HEK293 (cell line): ENCODE measurements around the gene SLC7A14.

Experiments
- CTCF ChIA-PET: fragments of 350-600 bp; formaldehyde crosslinking; extraction: SDS; loops from one replicate; lab custom pipeline; 2021; ENCODE audit warnings: antibody characterized with exemption; lab: Yijun Ruan, JAX
- POLR2A ChIA-PET: fragments of 300-600 bp; formaldehyde crosslinking; extraction: SDS; loops from one replicate; lab custom pipeline; 2020; ENCODE audit warnings: antibody characterized with exemption, inconsistent platforms; lab: Yijun Ruan, JAX
- H3K27ac ChIP-seq: fragments of 200-500 bp; sonication (Bioruptor generic); 2 replicates; pipeline ENCODE4 v1.5.1; 2014; ENCODE audit warnings: low read depth, low read length, control low read depth, inconsistent platforms; ENCODE audit errors: extremely low read depth
- H3K36me3 ChIP-seq, 2 experiments: fragments of 200-500 bp in 1 of 2; sonication (Bioruptor generic) in 1 of 2; 1 replicate in 1 of 2; 2 replicates in 1 of 2; pipeline ENCODE4 v1.5.1; 2014 to 2017; ENCODE audit warnings: inconsistent platforms in 2 of 2, low read length in 2 of 2; ENCODE audit not compliant: control insufficient read depth in 2 of 2, insufficient read depth in 1 of 2
- H3K4me1 ChIP-seq: fragments of 200-500 bp; sonication (Bioruptor generic); 2 replicates; pipeline ENCODE4 v1.5.1; 2014; ENCODE audit warnings: mild to moderate bottlenecking, low read length, inconsistent platforms; ENCODE audit not compliant: control insufficient read depth, insufficient read depth
- H3K4me3 ChIP-seq: 2 replicates; pipeline ENCODE4 v1.5.1; 2011; ENCODE audit warnings: low read depth, mild to moderate bottlenecking, control low read depth, low read length, moderate library complexity
- H3K9me3 ChIP-seq: fragments of 200-500 bp; sonication (Bioruptor generic); 2 replicates; pipeline ENCODE4 v1.5.1; 2014; ENCODE audit warnings: low read depth, low read length, inconsistent platforms; ENCODE audit not compliant: control insufficient read depth, insufficient read depth
- BCL6B ChIP-seq: fragments of 450-650 bp; formaldehyde crosslinking; IDR thresholded peaks from 2 replicates; pipeline ENCODE4 v1.5.1; 2017; ENCODE audit warnings: missing biosample characterization, missing genetic modification characterization
- HOXC10 ChIP-seq: sonication (generic); formaldehyde crosslinking; IDR thresholded peaks from 2 replicates; pipeline ENCODE4 v1.8.1; 2023; ENCODE audit warnings: mild to moderate bottlenecking, missing genetic modification reagents
- KLF10 ChIP-seq: fragments of 450-650 bp; IDR thresholded peaks from 2 replicates; pipeline ENCODE4 v1.5.1; 2018; ENCODE audit warnings: missing biosample characterization, mild to moderate bottlenecking, missing genetic modification characterization
- KLF16 ChIP-seq: fragments of 450-650 bp; formaldehyde crosslinking; IDR thresholded peaks from 2 replicates; pipeline ENCODE4 v1.5.1; 2017; ENCODE audit warnings: missing biosample characterization, missing genetic modification characterization
- KLF9 ChIP-seq: fragments of 450-650 bp; formaldehyde crosslinking; IDR thresholded peaks from 2 replicates; pipeline ENCODE4 v1.5.1; 2016; ENCODE audit warnings: missing biosample characterization, missing genetic modification characterization, low read depth
- MEIS1 ChIP-seq: sonication (generic); formaldehyde crosslinking; IDR thresholded peaks from 2 replicates; pipeline ENCODE4 v1.8.1; 2022; ENCODE audit warnings: missing genetic modification reagents, mild to moderate bottlenecking, borderline replicate concordance
- OVOL3 ChIP-seq: fragments of 450-650 bp; formaldehyde crosslinking; IDR thresholded peaks from 2 replicates; pipeline ENCODE4 v1.5.1; 2016; ENCODE audit warnings: missing biosample characterization, missing genetic modification characterization
- REST ChIP-seq: fragments of 450-650 bp; formaldehyde crosslinking; IDR thresholded peaks from 2 replicates; pipeline ENCODE4 v1.5.1; 2016; ENCODE audit warnings: missing biosample characterization, missing genetic modification characterization
- SCRT2 ChIP-seq: fragments of 450-650 bp; formaldehyde crosslinking; IDR thresholded peaks from 2 replicates; pipeline ENCODE4 v1.5.1; 2016; ENCODE audit warnings: missing biosample characterization, missing genetic modification characterization
- SP7 ChIP-seq: fragments of 450-650 bp; formaldehyde crosslinking; IDR thresholded peaks from 2 replicates; pipeline ENCODE4 v1.5.1; 2016; ENCODE audit warnings: missing biosample characterization, missing genetic modification characterization
- TCF7L2 ChIP-seq: IDR thresholded peaks from 2 replicates; pipeline ENCODE4 v1.6.1; 2011; ENCODE audit warnings: low read depth, mild to moderate bottlenecking, inconsistent platforms, low read length, moderate library complexity, borderline replicate concordance
- ZBTB17 ChIP-seq: fragments of 450-650 bp; formaldehyde crosslinking; IDR thresholded peaks from 2 replicates; pipeline ENCODE4 v1.5.1; 2016; ENCODE audit warnings: missing biosample characterization, missing genetic modification characterization
- ZBTB8A ChIP-seq: fragments of 450-650 bp; formaldehyde crosslinking; IDR thresholded peaks from 2 replicates; pipeline ENCODE4 v1.5.1; 2016; ENCODE audit warnings: missing biosample characterization, missing genetic modification characterization
- ZFHX2 ChIP-seq: fragments of 450-650 bp; formaldehyde crosslinking; conservative IDR thresholded peaks from 2 replicates; pipeline ENCODE4 v1.5.1; 2016; ENCODE audit warnings: missing biosample characterization, missing genetic modification characterization
- ZIC2 ChIP-seq: fragments of 450-650 bp; formaldehyde crosslinking; IDR thresholded peaks from 2 replicates; pipeline ENCODE4 v1.5.1; 2016; ENCODE audit warnings: missing biosample characterization, missing genetic modification characterization
- ZNF175 ChIP-seq: fragments of 450-650 bp; formaldehyde crosslinking; IDR thresholded peaks from 2 replicates; pipeline ENCODE4 v1.5.1; 2016; ENCODE audit warnings: missing biosample characterization, missing genetic modification characterization
- ZNF223 ChIP-seq: fragments of 450-650 bp; formaldehyde crosslinking; IDR thresholded peaks from 2 replicates; pipeline ENCODE4 v1.5.1; 2016; ENCODE audit warnings: missing biosample characterization, missing genetic modification characterization
- ZNF248 ChIP-seq: fragments of 450-650 bp; formaldehyde crosslinking; IDR thresholded peaks from 2 replicates; pipeline ENCODE4 v1.5.1; 2017; ENCODE audit warnings: missing biosample characterization, missing genetic modification characterization
- ZNF350 ChIP-seq: fragments of 450-650 bp; formaldehyde crosslinking; IDR thresholded peaks from 2 replicates; pipeline ENCODE4 v1.5.0; 2017; ENCODE audit warnings: missing biosample characterization, mild to moderate bottlenecking, missing genetic modification characterization
- ZNF426 ChIP-seq: fragments of 450-650 bp; formaldehyde crosslinking; IDR thresholded peaks from 2 replicates; pipeline ENCODE4 v1.5.1; 2017; ENCODE audit warnings: missing biosample characterization, missing genetic modification characterization, mild to moderate bottlenecking, inconsistent platforms, moderate library complexity
- ZNF571 ChIP-seq: fragments of 450-650 bp; formaldehyde crosslinking; IDR thresholded peaks from 2 replicates; pipeline ENCODE4 v1.5.0; 2017; ENCODE audit warnings: missing biosample characterization, missing genetic modification characterization
- ZNF623 ChIP-seq: fragments of 450-650 bp; formaldehyde crosslinking; IDR thresholded peaks from 2 replicates; pipeline ENCODE4 v1.5.1; 2016; ENCODE audit warnings: missing biosample characterization, missing genetic modification characterization
- ZNF626 ChIP-seq: fragments of 450-650 bp; sonication (Bioruptor Pico); formaldehyde crosslinking; IDR thresholded peaks from 2 replicates; pipeline ENCODE4 v1.5.1; 2018; ENCODE audit warnings: missing biosample characterization, missing genetic modification characterization, inconsistent platforms
- ZNF660 ChIP-seq: fragments of 450-650 bp; IDR thresholded peaks from 2 replicates; pipeline ENCODE4 v1.5.1; 2018; ENCODE audit warnings: missing biosample characterization, mild to moderate bottlenecking, missing genetic modification characterization
- ZNF830 ChIP-seq: fragments of 450-650 bp; IDR thresholded peaks from 2 replicates; pipeline ENCODE4 v1.5.0; 2018; ENCODE audit warnings: missing biosample characterization, missing genetic modification characterization, low read depth, mild to moderate bottlenecking, moderate library complexity
- TF ChIP-seq, protein P1 (sequence below): fragments of 450-650 bp; formaldehyde crosslinking; IDR thresholded peaks from 2 replicates; pipeline ENCODE4 v1.5.1; 2016; ENCODE audit warnings: missing biosample characterization, missing genetic modification characterization

SLC7A14 gene

GRCh38 chr3:170614214-170614966 is 28.5 kb upstream of the SLC7A14 start:
- Histone ChIP-seq H3K4me1 (no peaks in the 10 kb centered on the region), H3K9me3 (no peaks in the 10 kb centered on the region)
- CTCF ChIA-PET, result no interaction called here
- TF ChIP-seq, protein P1, sequence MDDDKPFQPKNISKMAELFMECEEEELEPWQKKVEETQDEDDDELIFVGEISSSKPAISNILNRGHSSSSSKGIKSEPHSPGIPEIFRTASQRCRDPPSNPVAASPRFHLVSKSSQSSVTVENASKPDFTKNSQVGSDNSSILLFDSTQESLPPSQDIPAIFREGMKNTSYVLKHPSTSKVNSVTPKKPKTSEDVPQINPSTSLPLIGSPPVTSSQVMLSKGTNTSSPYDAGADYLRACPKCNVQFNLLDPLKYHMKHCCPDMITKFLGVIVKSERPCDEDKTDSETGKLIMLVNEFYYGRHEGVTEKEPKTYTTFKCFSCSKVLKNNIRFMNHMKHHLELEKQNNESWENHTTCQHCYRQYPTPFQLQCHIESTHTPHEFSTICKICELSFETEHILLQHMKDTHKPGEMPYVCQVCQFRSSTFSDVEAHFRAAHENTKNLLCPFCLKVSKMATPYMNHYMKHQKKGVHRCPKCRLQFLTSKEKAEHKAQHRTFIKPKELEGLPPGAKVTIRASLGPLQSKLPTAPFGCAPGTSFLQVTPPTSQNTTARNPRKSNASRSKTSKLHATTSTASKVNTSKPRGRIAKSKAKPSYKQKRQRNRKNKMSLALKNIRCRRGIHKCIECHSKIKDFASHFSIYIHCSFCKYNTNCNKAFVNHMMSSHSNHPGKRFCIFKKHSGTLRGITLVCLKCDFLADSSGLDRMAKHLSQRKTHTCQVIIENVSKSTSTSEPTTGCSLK, result no peak
- TF ChIP-seq ZFHX2 (tag by site-specific recombination) (peak; percentile 64), SCRT2 (peak; percentile 39), ZIC2 (peak; percentile 70), OVOL3 (tag by site-specific recombination) (no peak), ZNF830 (tag by site-specific recombination) (no peak), ZNF660 (tag by site-specific recombination) (0 out of 2 replicates have a peak, but pooled peaks have one; percentile 45), ZNF426 (tag by site-specific recombination) (no peak), ZNF175 (tag by site-specific recombination) (no peak), KLF9 (tag by site-specific recombination) (no peak)
- TF ChIP-seq, all 188 proteins: peak for 4
- Histone ChIP-seq H3K27ac (no peak overlapping the region), H3K36me3 (no peaks in the 10 kb centered on the region), H3K4me3 (no peak overlapping the region)
- POLR2A ChIA-PET, result no interaction called here

DNA sequence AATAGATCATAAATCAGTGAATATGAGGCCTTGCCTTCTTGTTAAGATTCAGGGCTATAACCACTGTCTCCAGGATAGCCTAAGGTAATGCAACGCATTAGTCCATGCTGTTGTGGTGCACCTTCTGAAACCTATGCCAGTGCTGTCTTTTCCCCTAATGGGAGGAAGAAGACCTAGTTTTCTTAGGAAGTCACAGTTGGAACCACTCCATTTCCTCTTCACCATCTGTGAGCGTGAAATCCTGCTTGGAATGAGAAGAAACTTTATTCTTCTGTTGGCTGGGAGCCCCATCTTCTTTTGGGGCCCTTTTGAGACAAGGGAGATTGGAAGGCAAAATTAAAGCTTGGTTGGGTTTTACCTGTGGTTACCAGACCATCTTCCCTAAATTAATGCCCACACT is 25.9 kb upstream of the SLC7A14 start:
- Histone ChIP-seq H3K36me3 (no peaks in the 10 kb centered on the region), H3K27ac (no peak overlapping the region), H3K4me1 (no peaks in the 10 kb centered on the region), H3K9me3 (no peaks in the 10 kb centered on the region), H3K4me3 (no peak overlapping the region)
- CTCF ChIA-PET, result interaction anchor here (1.1 kb wide), 1 partner anchor 15 kb away, joined by 4 read pairs; no protein-coding TSS in a partner anchor
- POLR2A ChIA-PET, result no interaction called here
- TF ChIP-seq ZNF626, result no peak
- TF ChIP-seq ZNF571 (tag by site-specific recombination), result no peak
- TF ChIP-seq TCF7L2, result no peak
- TF ChIP-seq KLF10 (tag by site-specific recombination), result no peak
- no peak for TF ChIP-seq HOXC10
- TF ChIP-seq, all 188 proteins: peak for 0

DNA sequence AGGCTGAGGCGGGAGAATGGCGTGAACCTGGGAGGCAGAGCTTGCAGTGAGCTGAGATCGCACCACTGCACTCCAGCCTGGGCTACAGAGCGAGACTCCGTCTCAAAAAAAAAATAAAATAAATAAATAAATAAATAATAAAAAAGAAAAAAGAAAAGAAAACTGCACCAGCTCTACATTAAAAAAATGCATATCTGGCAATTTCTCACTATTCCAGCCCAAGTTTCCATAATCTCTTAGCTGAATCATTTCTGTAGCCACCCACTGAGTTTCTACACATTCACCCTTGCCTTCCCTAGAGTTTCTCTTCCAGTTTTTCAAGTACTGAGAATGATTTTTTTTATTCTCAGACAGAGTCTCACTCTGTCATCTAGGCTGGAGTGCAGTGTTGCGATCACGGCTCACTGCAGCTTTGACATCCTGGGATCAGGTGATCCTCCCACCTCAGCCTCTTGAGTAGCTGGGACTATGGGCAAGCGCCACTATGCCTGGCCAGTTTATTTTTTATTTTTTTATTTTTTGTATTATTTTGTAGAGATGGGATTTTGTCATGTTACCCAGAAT is 24.5 kb upstream of the SLC7A14 start:
- Histone ChIP-seq H3K36me3 (no peaks in the 10 kb centered on the region), H3K9me3 (no peaks in the 10 kb centered on the region), H3K4me1 (no peaks in the 10 kb centered on the region), H3K27ac (no peak overlapping the region), H3K4me3 (no peak overlapping the region)
- POLR2A ChIA-PET, result no interaction called here
- CTCF ChIA-PET, result interaction anchor here (0.7 kb wide), 2 partner anchors 14 to 63 kb away, joined by 3 to 5 read pairs; no protein-coding TSS in a partner anchor
- TF ChIP-seq MEIS1 (CRISPR knock-in tag) (no peak), ZNF223 (no peak), BCL6B (no peak), SP7 (no peak), ZNF350 (tag by site-specific recombination) (no peak), ZNF571 (tag by site-specific recombination) (no peak), KLF16 (no peak), REST (tag by site-specific recombination) (no peak), ZNF623 (no peak), ZBTB17 (tag by site-specific recombination) (no peak), ZBTB8A (no peak), ZNF426 (tag by site-specific recombination) (no peak), ZNF248 (tag by site-specific recombination) (no peak)
